GM10847 (cell line): ENCODE measurements around the gene CIBAR2.

ENCODE experiments used
- POLR2A ChIP-seq: IDR thresholded peaks from 2 replicates; pipeline ENCODE4 v1.6.1; 2011; ENCODE audit not compliant: insufficient read length; ENCODE audit errors: extremely low read depth

The CIBAR2 gene

DNA sequence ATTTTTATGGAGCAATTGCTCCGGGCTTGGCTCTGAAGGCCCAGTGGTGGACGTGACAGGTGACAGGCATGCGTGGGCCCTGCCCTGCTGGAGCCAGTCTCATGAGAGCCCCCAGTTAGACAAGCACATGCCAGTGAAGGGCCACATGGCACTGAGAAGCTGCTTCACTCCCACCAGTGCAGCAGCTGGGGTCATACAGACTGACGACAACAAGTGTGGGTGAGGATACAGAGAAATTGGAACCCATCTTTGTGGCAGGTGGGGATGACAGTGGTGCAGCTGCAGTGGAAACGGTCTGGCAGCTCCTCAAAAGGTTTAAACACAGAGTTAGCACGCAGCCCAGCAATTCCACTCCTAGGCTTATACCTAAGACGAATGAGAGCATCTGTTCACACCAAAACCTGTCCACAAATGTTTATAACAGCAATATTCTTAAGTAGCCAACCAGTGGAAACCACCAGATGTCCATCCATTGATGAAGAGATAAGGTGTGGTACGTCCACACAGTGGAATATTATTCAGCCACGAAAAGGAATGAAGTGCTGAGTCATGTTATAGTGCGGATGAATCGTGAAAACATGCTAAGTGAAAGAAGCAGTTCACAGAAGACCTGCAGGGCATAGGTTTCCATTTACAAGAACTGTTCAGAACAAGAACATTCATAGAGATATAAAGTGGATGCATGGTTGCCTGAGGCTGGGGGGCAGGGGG, 12.5 kb upstream of the CIBAR2 start:
- no peak for TF ChIP-seq POLR2A

DNA sequence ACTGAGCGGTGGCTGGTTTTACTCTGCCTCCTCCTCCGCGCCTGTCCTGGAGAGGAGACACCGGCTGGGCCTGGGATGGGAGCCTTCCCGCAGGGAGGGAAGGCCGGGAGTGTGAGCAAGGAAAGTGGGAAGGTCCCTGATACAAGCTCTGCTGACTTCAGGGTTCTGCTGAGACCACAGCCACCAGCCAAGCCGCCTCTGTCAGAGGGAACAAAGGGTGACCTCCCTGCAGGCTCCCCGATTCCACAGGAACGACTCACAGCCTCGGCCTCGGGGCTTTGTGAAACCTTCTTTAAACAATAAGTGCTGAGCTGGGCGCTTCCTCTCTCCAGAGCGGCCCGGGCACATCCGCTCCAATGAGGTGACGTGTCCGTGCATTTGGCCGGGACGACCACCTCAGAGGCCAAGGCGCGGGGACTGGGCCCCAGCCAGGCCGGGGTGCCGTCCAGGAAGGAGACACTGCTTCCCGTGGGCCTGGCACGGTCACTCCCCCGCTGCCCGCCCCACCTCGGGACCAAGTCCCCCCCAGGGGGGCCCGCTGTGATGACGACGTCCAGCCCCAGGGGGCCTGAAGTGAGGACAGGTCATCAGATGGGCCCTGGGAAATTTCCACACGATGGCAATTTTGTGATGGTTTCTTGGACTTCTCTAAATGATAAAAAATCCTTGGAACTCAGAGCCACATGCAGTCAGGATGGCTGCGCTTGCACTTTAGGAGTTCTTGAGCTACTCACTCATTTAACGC, 11.8 kb upstream of the CIBAR2 start:
- TF ChIP-seq POLR2A, result no peak

DNA sequence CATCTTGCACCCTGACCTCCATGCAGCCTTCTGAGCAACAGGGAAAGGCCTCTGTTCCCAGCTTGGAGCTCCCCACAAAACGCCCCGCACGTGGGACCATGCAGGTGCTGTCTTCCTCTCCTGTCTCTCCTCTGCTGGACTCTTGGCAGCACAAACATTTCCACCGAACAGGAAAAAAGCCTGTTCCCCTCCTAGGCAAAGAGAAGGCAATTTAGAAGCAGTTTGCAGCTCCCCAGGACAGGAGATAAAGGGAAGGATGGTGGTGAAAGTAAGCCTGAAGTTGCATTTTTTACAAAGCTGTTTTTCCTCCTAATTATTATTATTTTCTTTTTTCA, 7.7 kb upstream of the CIBAR2 start:
- no peak for TF ChIP-seq POLR2A

DNA sequence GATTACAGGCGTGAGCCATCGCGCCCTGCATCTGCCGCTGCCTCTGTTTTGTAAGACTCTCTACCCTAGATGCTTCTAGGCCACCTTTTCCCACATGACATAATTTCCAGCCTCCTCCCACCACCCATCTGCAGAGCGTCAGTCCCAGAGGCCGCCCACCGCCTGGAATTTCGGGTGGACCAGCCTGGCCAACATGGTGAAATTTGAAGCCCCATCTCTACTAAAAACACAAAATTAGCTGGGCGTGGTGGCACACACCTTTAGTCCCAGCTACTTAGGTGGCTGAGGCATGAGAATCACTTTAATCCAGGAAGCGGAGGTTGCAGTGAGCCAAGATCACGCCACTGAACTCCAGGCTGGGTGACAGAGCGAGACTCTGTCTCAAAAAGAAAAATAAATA, 5.1 kb upstream of the CIBAR2 start:
- TF ChIP-seq POLR2A, result no peak

- TF ChIP-seq POLR2A, result no peak
These were observed 2.8 kb upstream of the CIBAR2 start for GRCh38 chr16:85114909-85115567.

DNA sequence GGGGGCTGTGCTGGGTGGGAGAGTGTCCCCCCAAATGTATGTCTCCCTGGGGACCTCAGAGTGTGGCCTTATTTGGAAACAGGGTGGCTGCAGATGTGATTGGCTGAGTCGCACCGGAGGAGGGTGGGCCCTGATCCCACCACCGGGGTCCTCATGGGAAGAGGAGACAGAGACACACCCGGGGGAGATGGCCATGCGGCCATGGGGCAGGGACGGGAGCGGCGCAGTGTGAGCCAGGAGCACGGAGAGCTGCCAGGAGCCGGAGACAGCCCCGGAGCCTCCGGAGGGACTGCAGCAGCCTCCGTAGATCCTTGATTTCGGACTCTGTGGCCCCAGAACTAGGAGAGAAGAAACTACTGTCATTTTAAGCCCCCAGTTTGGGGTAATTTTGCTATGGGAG, 1.6 kb upstream of the CIBAR2 start:
- no peak for TF ChIP-seq POLR2A

DNA sequence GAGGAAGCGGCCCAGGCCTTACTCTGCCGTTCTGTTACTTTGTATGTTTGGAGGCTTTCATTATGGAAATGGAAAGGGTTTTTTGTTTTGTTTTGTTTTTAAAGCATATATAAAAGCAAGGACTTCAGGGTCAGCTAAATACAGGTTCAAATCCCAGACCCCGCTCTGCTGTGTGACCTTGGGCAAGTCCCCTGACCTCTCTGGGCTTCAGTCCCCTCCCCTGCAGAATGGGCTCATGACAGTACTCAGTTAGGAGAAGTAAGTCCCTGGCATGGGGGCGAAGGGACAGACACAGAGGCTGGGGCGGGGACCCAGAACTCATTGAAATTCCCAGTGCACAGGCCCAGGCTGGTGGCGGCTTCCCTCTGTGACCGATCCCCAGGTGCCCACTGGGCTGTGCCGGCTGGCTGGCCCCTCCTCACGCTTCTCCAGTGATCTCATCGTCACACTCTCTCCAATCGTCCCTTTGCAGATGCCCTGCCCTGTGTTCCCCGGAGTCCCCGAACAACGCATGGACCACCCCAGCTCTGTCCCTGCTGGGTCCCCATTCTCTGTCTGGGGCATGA, 979 bp upstream of the CIBAR2 start:
- TF ChIP-seq POLR2A, result no peak

DNA sequence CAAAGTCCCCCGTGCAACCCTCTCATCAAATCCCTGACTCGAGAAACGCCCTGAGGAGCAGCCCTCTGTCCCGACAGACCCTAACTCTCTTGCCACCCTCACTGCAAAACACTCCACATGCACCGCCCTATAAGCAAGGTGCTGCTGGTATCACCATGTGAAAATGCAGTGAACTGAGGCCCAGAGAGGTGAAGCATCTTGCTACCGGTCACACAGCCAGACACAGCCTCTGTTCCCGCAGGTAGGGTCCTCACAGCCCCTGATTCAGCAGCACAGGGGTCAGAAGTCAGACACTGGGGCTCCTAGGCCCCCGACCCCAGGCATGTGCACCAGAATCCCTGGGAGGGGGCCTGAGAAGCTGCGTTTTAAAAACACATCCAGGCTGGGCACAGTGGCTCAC, 1.1 kb downstream of the CIBAR2 start:
- TF ChIP-seq POLR2A, result no peak

DNA sequence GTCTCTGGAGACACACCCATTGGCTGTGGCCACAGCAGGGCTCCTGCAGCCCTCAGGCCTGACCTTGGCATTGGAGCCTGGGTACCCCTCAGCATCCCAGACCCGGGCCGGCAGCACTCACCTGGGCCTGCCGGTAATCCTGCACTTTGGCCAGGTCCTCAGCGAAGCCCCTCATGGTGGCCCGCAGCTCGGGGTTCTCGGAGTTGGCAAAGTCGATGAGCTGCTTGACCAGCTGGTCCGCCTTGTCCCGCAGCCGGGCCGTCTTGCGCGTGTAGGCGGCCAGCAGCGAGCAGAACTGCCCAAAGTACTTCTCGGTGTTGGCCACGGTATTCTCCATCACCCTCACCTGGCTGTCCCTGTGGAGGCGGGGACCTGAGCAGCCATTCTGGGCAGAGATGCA, 2.2 kb downstream of the CIBAR2 start:
- no peak for TF ChIP-seq POLR2A

- TF ChIP-seq POLR2A, result no peak
These were observed 4.7 kb downstream of the CIBAR2 start for GRCh38 chr16:85107532-85107931.

GRCh38 chr16:85107083-85107482, 5.2 kb downstream of the CIBAR2 start:
- no peak for TF ChIP-seq POLR2A

- no peak for TF ChIP-seq POLR2A
These were observed 6.8 kb downstream of the CIBAR2 start for GRCh38 chr16:85105475-85105874.

GRCh38 chr16:85104821-85105391, 7.4 kb downstream of the CIBAR2 start:
- TF ChIP-seq POLR2A, result no peak

DNA sequence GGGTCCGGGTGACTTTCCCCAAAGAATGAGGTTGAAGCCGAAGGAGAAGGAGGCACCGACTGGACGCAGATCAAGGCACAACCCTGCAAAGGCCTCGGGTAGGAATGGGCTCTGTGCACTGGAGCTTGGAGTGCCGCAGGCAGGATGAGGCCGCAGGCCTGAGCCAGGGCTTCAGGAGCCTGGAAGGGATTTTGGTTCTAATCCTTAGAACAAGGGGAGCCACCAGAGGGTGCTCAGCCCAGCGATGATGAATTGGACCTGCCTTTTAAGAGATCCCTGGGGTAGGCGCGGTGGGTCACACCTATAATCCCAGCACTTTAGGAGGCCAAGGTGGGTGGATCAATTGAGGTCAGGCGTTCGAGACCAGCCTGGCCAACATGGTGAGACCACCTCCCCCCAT, 8.1 kb downstream of the CIBAR2 start:
- no peak for TF ChIP-seq POLR2A
